ENCODE measurements around the gene CHMP3.
A peak's percentile ranks its signal among the peaks of the same experiment; 100 is the strongest.
"Not testable (repeated sequence)": the region's sequence is repeated elsewhere in the genome, so short reads cannot be mapped to it uniquely, and the experiment has no call there.

The CHMP3 gene

GRCh38 chr2:86589701-86590100 lies 26.5 kb upstream of the CHMP3 start:
- H2BK12ac ChIP-seq (ENCODE audit: low read length); H3K27me3 ChIP-seq (ENCODE audit: control insufficient read depth in 3 of 3, insufficient read depth in 3 of 3, low read depth in 1 of 3, low read length in 3 of 3); H4K91ac ChIP-seq (ENCODE audit: low read depth, low read length, poor library complexity); H2AFZ ChIP-seq (ENCODE audit: low read length); DNase-seq (ENCODE audit: low spot score); H2BK15ac ChIP-seq (ENCODE audit: low read length); H3K4me1 ChIP-seq (ENCODE audit: control insufficient read depth in 2 of 2, insufficient read depth in 1 of 2, low read depth in 1 of 2, low read length in 2 of 2); H3K4me3 ChIP-seq (ENCODE audit: low read length in 2 of 2); H3K36me3 ChIP-seq (replicated peaks in 1 of 2; ENCODE audit: control insufficient read depth in 2 of 2, insufficient read depth in 2 of 2, low read length in 2 of 2); H3K79me1 ChIP-seq (ENCODE audit: low read depth, low read length); H3K4ac ChIP-seq (ENCODE audit: low read length); H3K18ac ChIP-seq (ENCODE audit: low read length); H2BK5ac ChIP-seq (ENCODE audit: low read length); H2AK5ac ChIP-seq (ENCODE audit: low read depth, low read length); H3K27ac ChIP-seq (replicated peaks; ENCODE audit: low read length); H3K14ac ChIP-seq (ENCODE audit: low read length); H3K9me3 ChIP-seq (replicated peaks in 1 of 2; ENCODE audit: control insufficient read depth in 2 of 2, insufficient read depth in 1 of 2, low read depth in 1 of 2, low read length in 2 of 2); H4K8ac ChIP-seq (ENCODE audit: low read depth, low read length); H3K9ac ChIP-seq (ENCODE audit: low read depth, low read length, poor library complexity); H3K23ac ChIP-seq (ENCODE audit: low read depth, low read length, poor library complexity); H3K4me2 ChIP-seq (ENCODE audit: insufficient read depth, low read length, poor library complexity, severe bottlenecking); H2BK120ac ChIP-seq (ENCODE audit: low read depth, low read length): not testable (repeated sequence)
- no CpG with 5 or more reads among the region's 5 CpGs for WGBS, 2 donors (ENCODE audit: extremely low coverage in 2 of 2, insufficient read length in 2 of 2, insufficient replicate concordance in 1 of 2)

DNA sequence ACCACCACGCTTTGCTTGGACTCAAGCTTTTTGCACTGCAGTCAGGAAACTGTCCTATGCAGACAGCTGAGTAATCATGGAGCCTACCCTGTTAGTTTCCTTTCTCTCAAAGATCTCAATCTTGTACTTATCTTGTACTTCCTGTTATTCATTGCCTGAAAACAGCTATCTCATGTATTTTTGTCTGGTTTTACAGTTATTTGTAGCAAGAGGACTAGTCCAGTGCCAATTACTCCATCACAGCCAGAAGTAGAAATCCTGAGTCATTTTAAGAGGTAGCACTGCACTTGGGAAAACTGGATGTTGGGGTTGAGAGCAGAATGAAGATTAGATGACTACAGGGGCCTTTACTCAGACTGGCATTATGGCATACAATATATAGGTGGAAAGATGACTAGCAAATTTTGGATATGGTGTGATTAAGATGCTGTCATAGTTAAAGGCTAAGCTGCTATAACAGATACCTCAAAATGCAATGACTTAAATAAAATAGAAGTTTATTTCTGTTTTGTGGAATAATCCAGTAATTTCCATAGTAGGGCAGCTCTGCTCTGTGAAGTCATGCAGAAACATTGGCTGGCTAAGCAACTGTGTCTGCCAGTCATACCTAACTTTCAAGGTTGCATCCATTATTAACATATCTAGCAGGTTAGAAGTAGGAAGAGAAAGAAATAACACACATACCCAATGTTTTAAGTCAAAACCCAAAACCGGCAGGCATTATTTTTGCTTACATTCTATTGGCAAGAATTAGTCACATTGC lies 21.1 kb upstream of the CHMP3 start:
- H3K27me3 ChIP-seq (ENCODE audit: control insufficient read depth in 3 of 3, insufficient read depth in 3 of 3, low read depth in 1 of 3, low read length in 3 of 3), result no peaks in the 10 kb centered on the region
- H2BK5ac ChIP-seq (ENCODE audit: low read length), result no peak overlapping the region
- H3K4me2 ChIP-seq (ENCODE audit: insufficient read depth, low read length, poor library complexity, severe bottlenecking), result no peak overlapping the region
- no peak overlapping the region for H4K91ac ChIP-seq (ENCODE audit: low read depth, low read length, poor library complexity)
- no peak overlapping the region for H3K27ac ChIP-seq (replicated peaks; ENCODE audit: low read length)
- no peak overlapping the region for H3K23ac ChIP-seq (ENCODE audit: low read depth, low read length, poor library complexity)
- H2AK5ac ChIP-seq (ENCODE audit: low read depth, low read length), result no peak overlapping the region
- no peak overlapping the region for H3K14ac ChIP-seq (ENCODE audit: low read length)
- no peak overlapping the region for H4K8ac ChIP-seq (ENCODE audit: low read depth, low read length)
- no peak overlapping the region for H3K9ac ChIP-seq (ENCODE audit: low read depth, low read length, poor library complexity)
- H2BK15ac ChIP-seq (ENCODE audit: low read length), result no peak overlapping the region
- no peaks in the 10 kb centered on the region for H3K4me1 ChIP-seq (ENCODE audit: control insufficient read depth in 2 of 2, insufficient read depth in 1 of 2, low read depth in 1 of 2, low read length in 2 of 2)
- peak overlapping the region; percentile 31 for H2AFZ ChIP-seq (ENCODE audit: low read length)
- no peak overlapping the region for H2BK120ac ChIP-seq (ENCODE audit: low read depth, low read length)
- no peaks in the 10 kb centered on the region for H3K9me3 ChIP-seq (replicated peaks in 1 of 2; ENCODE audit: control insufficient read depth in 2 of 2, insufficient read depth in 1 of 2, low read depth in 1 of 2, low read length in 2 of 2)
- H3K4ac ChIP-seq (ENCODE audit: low read length), result no peak overlapping the region
- H3K36me3 ChIP-seq (replicated peaks in 1 of 2; ENCODE audit: control insufficient read depth in 2 of 2, insufficient read depth in 2 of 2, low read length in 2 of 2), result no peaks in the 10 kb centered on the region
- no peak overlapping the region for H2BK12ac ChIP-seq (ENCODE audit: low read length)
- no CpG with 5 or more reads among the region's 2 CpGs for WGBS, 2 donors (ENCODE audit: extremely low coverage in 2 of 2, insufficient read length in 2 of 2, insufficient replicate concordance in 1 of 2)
- no peaks in the 10 kb centered on the region for H3K79me1 ChIP-seq (ENCODE audit: low read depth, low read length)
- H3K4me3 ChIP-seq (ENCODE audit: low read length in 2 of 2), result no peak overlapping the region
- no peak for DNase-seq (ENCODE audit: low spot score)
- H3K18ac ChIP-seq (ENCODE audit: low read length), result no peak overlapping the region

GRCh38 chr2:86580560-86580959 lies 17.3 kb upstream of the CHMP3 start:
- H3K23ac ChIP-seq (ENCODE audit: low read depth, low read length, poor library complexity), result no peak overlapping the region
- no peaks in the 10 kb centered on the region for H3K4me1 ChIP-seq (ENCODE audit: control insufficient read depth in 2 of 2, insufficient read depth in 1 of 2, low read depth in 1 of 2, low read length in 2 of 2)
- no peak overlapping the region for H3K14ac ChIP-seq (ENCODE audit: low read length)
- no peak overlapping the region for H2AK5ac ChIP-seq (ENCODE audit: low read depth, low read length)
- no peak overlapping the region for H2BK12ac ChIP-seq (ENCODE audit: low read length)
- H2BK15ac ChIP-seq (ENCODE audit: low read length), result no peak overlapping the region
- H2BK120ac ChIP-seq (ENCODE audit: low read depth, low read length), result no peak overlapping the region
- no peak overlapping the region for H3K4me3 ChIP-seq (ENCODE audit: low read length in 2 of 2)
- H2AFZ ChIP-seq (ENCODE audit: low read length), result no peak overlapping the region
- no peaks in the 10 kb centered on the region for H3K27me3 ChIP-seq (ENCODE audit: control insufficient read depth in 3 of 3, insufficient read depth in 3 of 3, low read depth in 1 of 3, low read length in 3 of 3)
- no peak overlapping the region for H3K18ac ChIP-seq (ENCODE audit: low read length)
- no peak overlapping the region for H4K91ac ChIP-seq (ENCODE audit: low read depth, low read length, poor library complexity)
- H3K4me2 ChIP-seq (ENCODE audit: insufficient read depth, low read length, poor library complexity, severe bottlenecking), result no peak overlapping the region
- no peaks in the 10 kb centered on the region for H3K9me3 ChIP-seq (replicated peaks in 1 of 2; ENCODE audit: control insufficient read depth in 2 of 2, insufficient read depth in 1 of 2, low read depth in 1 of 2, low read length in 2 of 2)
- no peak overlapping the region for H3K4ac ChIP-seq (ENCODE audit: low read length)
- no peak for DNase-seq (ENCODE audit: low spot score)
- no peak overlapping the region for H3K27ac ChIP-seq (replicated peaks; ENCODE audit: low read length)
- H3K36me3 ChIP-seq (replicated peaks in 1 of 2; ENCODE audit: control insufficient read depth in 2 of 2, insufficient read depth in 2 of 2, low read length in 2 of 2), result no peaks in the 10 kb centered on the region
- H2BK5ac ChIP-seq (ENCODE audit: low read length), result no peak overlapping the region
- H3K79me1 ChIP-seq (ENCODE audit: low read depth, low read length), result no peaks in the 10 kb centered on the region
- no peak overlapping the region for H4K8ac ChIP-seq (ENCODE audit: low read depth, low read length)
- no peak overlapping the region for H3K9ac ChIP-seq (ENCODE audit: low read depth, low read length, poor library complexity)

- no peak overlapping the region for H3K4me2 ChIP-seq (ENCODE audit: insufficient read depth, low read length, poor library complexity, severe bottlenecking)
Measured at GRCh38 chr2:86577817-86578456, 14.7 kb upstream of the CHMP3 start.

More at GRCh38 chr2:86577817-86578456, 14.7 kb upstream of the CHMP3 start:
- H3K9me3 ChIP-seq (replicated peaks in 1 of 2; ENCODE audit: control insufficient read depth in 2 of 2, insufficient read depth in 1 of 2, low read depth in 1 of 2, low read length in 2 of 2), result no peaks in the 10 kb centered on the region
- no peak overlapping the region for H3K18ac ChIP-seq (ENCODE audit: low read length)
- no peaks in the 10 kb centered on the region for H3K4me1 ChIP-seq (ENCODE audit: control insufficient read depth in 2 of 2, insufficient read depth in 1 of 2, low read depth in 1 of 2, low read length in 2 of 2)
- no peak overlapping the region for H2BK5ac ChIP-seq (ENCODE audit: low read length)
- no peak overlapping the region for H4K91ac ChIP-seq (ENCODE audit: low read depth, low read length, poor library complexity)
- H2BK15ac ChIP-seq (ENCODE audit: low read length), result no peak overlapping the region
- H2BK120ac ChIP-seq (ENCODE audit: low read depth, low read length), result no peak overlapping the region
- no peak overlapping the region for H2AFZ ChIP-seq (ENCODE audit: low read length)
- H3K9ac ChIP-seq (ENCODE audit: low read depth, low read length, poor library complexity), result no peak overlapping the region
- no peak for DNase-seq (ENCODE audit: low spot score)
- no peak overlapping the region for H2BK12ac ChIP-seq (ENCODE audit: low read length)
- no peak overlapping the region for H4K8ac ChIP-seq (ENCODE audit: low read depth, low read length)
- no peak overlapping the region for H3K23ac ChIP-seq (ENCODE audit: low read depth, low read length, poor library complexity)
- no peak overlapping the region for H3K14ac ChIP-seq (ENCODE audit: low read length)
- H3K36me3 ChIP-seq (replicated peaks in 1 of 2; ENCODE audit: control insufficient read depth in 2 of 2, insufficient read depth in 2 of 2, low read length in 2 of 2), result no peaks in the 10 kb centered on the region
- H3K79me1 ChIP-seq (ENCODE audit: low read depth, low read length), result no peaks in the 10 kb centered on the region
- no peak overlapping the region for H3K27ac ChIP-seq (replicated peaks; ENCODE audit: low read length)
- no peak overlapping the region for H3K4me3 ChIP-seq (ENCODE audit: low read length in 2 of 2)
- no CpG with 5 or more reads among the region's 2 CpGs for WGBS, 2 donors (ENCODE audit: extremely low coverage in 2 of 2, insufficient read length in 2 of 2, insufficient replicate concordance in 1 of 2)
- no peak overlapping the region for H2AK5ac ChIP-seq (ENCODE audit: low read depth, low read length)
- H3K27me3 ChIP-seq (ENCODE audit: control insufficient read depth in 3 of 3, insufficient read depth in 3 of 3, low read depth in 1 of 3, low read length in 3 of 3), result no peaks in the 10 kb centered on the region
- no peak overlapping the region for H3K4ac ChIP-seq (ENCODE audit: low read length)
